ENCODE measurements around the gene CHCHD6. TPM values are rescaled to one million over a fixed set of nuclear protein-coding genes. Genes with fewer than 3 reads are reported as not detected.

CHCHD6 gene
- total RNA-seq, 4 donors from 2014 or later = 7.5 to 21.9 (median 16.3) TPM

- Histone ChIP-seq H3K36me3 (no peaks in the 10 kb centered on the region), H3K27me3 (no peaks in the 10 kb centered on the region), H3K4me3 (no peak overlapping the region), H3K9me3 (no peaks in the 10 kb centered on the region), H3K27ac (no peak overlapping the region), H3K4me1 (peaks cover 3 to 27% (median 12%) of the 10 kb centered on the region in 3 donors)
- WGBS, 2 donors = 94% methylated on average over 5 to 6 of the region's 8 CpGs
- DNase-seq = no peak
- intact Hi-C loops (cut with DNase I) = loop anchor here (5.0 to 10.0 kb wide), 3 partner anchors 232 to 795 kb away; partner anchors contain the start of gene PLXNA1
- TF ChIP-seq POLR2A (IDR thresholded peaks at IDR 0.05) = no peak
- no peak for TF ChIP-seq CTCF (IDR thresholded peaks at IDR 0.05)
These were observed 46.1 kb downstream of the CHCHD6 start for GRCh38 chr3:126749931-126750755.

GRCh38 chr3:126750756-126751121 lies 46.7 kb downstream of the CHCHD6 start:
- Histone ChIP-seq H3K4me3 (no peak overlapping the region), H3K9me3 (no peaks in the 10 kb centered on the region), H3K36me3 (no peaks in the 10 kb centered on the region), H3K27me3 (no peaks in the 10 kb centered on the region), H3K27ac (no peak overlapping the region), H3K4me1 (peaks cover 3 to 27% (median 12%) of the 10 kb centered on the region in 3 donors)
- no peak for DNase-seq
- no peak for TF ChIP-seq CTCF (IDR thresholded peaks at IDR 0.05)
- WGBS, 2 donors = 59 to 70% methylated on average over 3 to 4 of the region's 4 CpGs
- intact Hi-C loops (cut with DNase I) = loop anchor here (5.0 to 10.0 kb wide), 3 partner anchors 232 to 794 kb away; partner anchors contain the start of gene PLXNA1

- 48 to 69% methylated on average over 4 to 6 of the region's 7 CpGs for WGBS, 2 donors
- DNase-seq = no peak
- intact Hi-C loops (cut with DNase I) = loop anchor here (5.0 to 10.0 kb wide), 3 partner anchors 231 to 793 kb away; partner anchors contain the start of gene PLXNA1
These were observed 47.7 kb downstream of the CHCHD6 start for GRCh38 chr3:126751611-126752302.

GRCh38 chr3:126752303-126753190 lies 48.5 kb downstream of the CHCHD6 start:
- TF ChIP-seq POLR2A (IDR thresholded peaks at IDR 0.05) = no peak
- peak; percentile 74 to 92 (median 81) for TF ChIP-seq CTCF (IDR thresholded peaks at IDR 0.05)
- DNase-seq = no peak
- Histone ChIP-seq H3K4me3 (no peak overlapping the region), H3K36me3 (no peaks in the 10 kb centered on the region), H3K9me3 (no peaks in the 10 kb centered on the region), H3K27me3 (no peaks in the 10 kb centered on the region), H3K27ac (peak overlapping the region; percentile 34 to 70 (median 39)), H3K4me1 (peaks cover 3 to 27% (median 12%) of the 10 kb centered on the region in 3 donors)
- intact Hi-C loops (cut with DNase I) = loop anchor here (5.0 to 10.0 kb wide), 3 partner anchors 230 to 792 kb away; partner anchors contain the start of gene PLXNA1
- 18 to 50% methylated on average over 7 to 11 of the region's 15 CpGs for WGBS, 2 donors

More at GRCh38 chr3:126751611-126752302, 47.7 kb downstream of the CHCHD6 start:
- no peak overlapping the region for H3K27ac ChIP-seq
- no peak overlapping the region for H3K4me3 ChIP-seq
- H3K4me1 ChIP-seq = peaks cover 3 to 27% (median 12%) of the 10 kb centered on the region in 3 donors
- H3K27me3 ChIP-seq = no peaks in the 10 kb centered on the region
- no peaks in the 10 kb centered on the region for H3K36me3 ChIP-seq
- H3K9me3 ChIP-seq = no peaks in the 10 kb centered on the region
- TF ChIP-seq POLR2A (IDR thresholded peaks at IDR 0.05) (no peak), CTCF (IDR thresholded peaks at IDR 0.05) (no peak)
